Effector memory CD4-positive, alpha-beta T cell (primary cell): ENCODE data around the gene TLX3.

Experiments used
- DNase-seq, 3 donors: peaks; one replicate each; pipeline ENCODE4 v3.0.0-alpha.2; 2020
- H3K27ac ChIP-seq: 2 replicates; pipeline ENCODE4 v1.7.0; 2013; ENCODE audit warnings: mild to moderate bottlenecking, low read length, moderate library complexity; ENCODE audit not compliant: insufficient read depth, poor library complexity, severe bottlenecking
- H3K27me3 ChIP-seq: replicated peaks from 2 replicates; pipeline ENCODE4 v1.7.0; 2013; ENCODE audit warnings: mild to moderate bottlenecking, low read length; ENCODE audit not compliant: insufficient read depth, control insufficient read depth, poor library complexity, severe bottlenecking
- H3K36me3 ChIP-seq: 2 replicates; pipeline ENCODE4 v1.7.0; 2013; ENCODE audit warnings: mild to moderate bottlenecking, low read length, moderate library complexity; ENCODE audit not compliant: control insufficient read depth, insufficient read depth
- H3K4me1 ChIP-seq: 2 replicates; pipeline ENCODE4 v1.7.0; 2013; ENCODE audit warnings: low read length, mild to moderate bottlenecking; ENCODE audit not compliant: control insufficient read depth, insufficient read depth, poor library complexity, severe bottlenecking
- H3K4me3 ChIP-seq: 2 replicates; pipeline ENCODE4 v1.7.0; 2013; ENCODE audit warnings: low read length, low read depth, mild to moderate bottlenecking; ENCODE audit not compliant: insufficient read depth, poor library complexity, severe bottlenecking
- H3K9me3 ChIP-seq: 2 replicates; pipeline ENCODE4 v1.7.0; 2013; ENCODE audit warnings: mild to moderate bottlenecking, low read length, moderate library complexity; ENCODE audit not compliant: control insufficient read depth

The TLX3 gene

DNA sequence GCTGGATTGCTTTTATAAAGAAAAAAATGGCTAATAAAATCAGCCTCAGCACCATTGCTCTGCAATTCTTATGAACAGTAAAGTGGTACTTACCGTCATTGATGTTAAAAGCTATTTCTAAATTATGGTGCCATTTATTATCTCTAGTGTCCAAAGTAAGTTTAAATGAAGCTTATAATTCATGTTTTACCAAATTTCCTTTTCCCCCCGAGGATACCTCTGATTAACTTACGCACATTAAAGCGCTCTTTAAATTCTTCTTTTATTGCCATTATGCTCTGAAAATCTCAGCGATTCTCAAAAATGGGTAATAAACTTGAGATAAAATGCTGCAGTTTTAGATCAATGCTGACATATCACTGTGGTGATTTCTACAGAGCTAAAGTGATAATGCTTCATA lies 13.5 kb downstream of the TLX3 start:
- Histone ChIP-seq H3K4me3 (no peak overlapping the region), H3K4me1 (no peaks in the 10 kb centered on the region), H3K36me3 (no peaks in the 10 kb centered on the region), H3K27ac (no peak overlapping the region), H3K27me3 (peaks cover 20% of the 10 kb centered on the region), H3K9me3 (no peaks in the 10 kb centered on the region)
- DNase-seq = no peak

- Histone ChIP-seq H3K27me3 (peaks cover 15% of the 10 kb centered on the region), H3K4me1 (no peaks in the 10 kb centered on the region), H3K4me3 (no peak overlapping the region), H3K9me3 (no peaks in the 10 kb centered on the region), H3K36me3 (no peaks in the 10 kb centered on the region), H3K27ac (no peak overlapping the region)
- no peak for DNase-seq
These were observed 14.0 kb downstream of the TLX3 start for GRCh38 chr5:171323007-171323406.

GRCh38 chr5:171323806-171324632 lies 15.0 kb downstream of the TLX3 start:
- H3K27ac ChIP-seq = no peak overlapping the region
- no peak overlapping the region for H3K4me3 ChIP-seq
- H3K27me3 ChIP-seq = peaks cover 15% of the 10 kb centered on the region
- H3K4me1 ChIP-seq = no peaks in the 10 kb centered on the region
- no peaks in the 10 kb centered on the region for H3K36me3 ChIP-seq
- H3K9me3 ChIP-seq = no peaks in the 10 kb centered on the region
- DNase-seq = no peak

DNA sequence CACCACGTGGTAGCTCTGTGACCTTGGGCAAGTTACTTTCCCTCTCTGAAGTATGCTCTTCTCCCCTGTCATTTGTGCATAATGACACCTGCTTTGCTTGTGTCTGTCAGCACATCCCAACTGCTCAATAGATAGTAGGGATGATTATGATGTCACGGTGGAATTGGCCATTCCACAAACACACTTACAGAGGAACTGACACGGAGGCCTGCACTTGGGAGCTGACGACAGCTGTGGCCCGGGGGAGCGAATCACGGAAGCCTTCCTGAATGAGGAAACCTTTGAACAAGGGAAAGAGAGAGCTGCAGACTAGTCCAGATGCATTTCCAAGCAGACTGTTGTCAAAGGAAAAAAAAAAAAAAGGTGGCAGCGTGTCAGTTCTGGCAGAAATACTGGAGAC lies 21.0 kb downstream of the TLX3 start:
- no peak overlapping the region for H3K4me3 ChIP-seq
- H3K4me1 ChIP-seq = no peaks in the 10 kb centered on the region
- H3K36me3 ChIP-seq = no peaks in the 10 kb centered on the region
- H3K27me3 ChIP-seq = no peaks in the 10 kb centered on the region
- no peak overlapping the region for H3K27ac ChIP-seq
- no peaks in the 10 kb centered on the region for H3K9me3 ChIP-seq
- no peak for DNase-seq

DNA sequence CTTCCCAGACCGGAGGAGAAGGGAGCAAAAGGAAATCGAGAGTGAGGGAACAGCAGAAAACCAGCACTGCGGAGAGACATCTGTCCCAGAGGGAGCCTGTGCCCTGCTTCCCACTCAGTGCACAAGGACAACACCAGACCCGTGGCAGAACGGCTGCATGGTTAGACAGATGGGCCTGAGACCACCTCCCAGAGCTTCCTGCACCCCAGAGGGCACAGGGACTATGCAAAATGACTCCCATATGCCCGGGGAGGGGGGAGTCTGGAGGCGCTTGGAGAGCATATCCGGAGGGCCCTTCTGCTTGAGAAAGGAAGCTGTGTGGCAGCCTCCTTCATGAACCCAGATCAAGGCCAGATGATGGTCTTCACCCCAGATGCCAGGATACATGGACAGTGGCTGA lies 26.6 kb downstream of the TLX3 start:
- H3K27me3 ChIP-seq = no peaks in the 10 kb centered on the region
- H3K27ac ChIP-seq = no peak overlapping the region
- no peak overlapping the region for H3K4me3 ChIP-seq
- no peaks in the 10 kb centered on the region for H3K9me3 ChIP-seq
- no peaks in the 10 kb centered on the region for H3K4me1 ChIP-seq
- H3K36me3 ChIP-seq = no peaks in the 10 kb centered on the region
- no peak for DNase-seq

DNA sequence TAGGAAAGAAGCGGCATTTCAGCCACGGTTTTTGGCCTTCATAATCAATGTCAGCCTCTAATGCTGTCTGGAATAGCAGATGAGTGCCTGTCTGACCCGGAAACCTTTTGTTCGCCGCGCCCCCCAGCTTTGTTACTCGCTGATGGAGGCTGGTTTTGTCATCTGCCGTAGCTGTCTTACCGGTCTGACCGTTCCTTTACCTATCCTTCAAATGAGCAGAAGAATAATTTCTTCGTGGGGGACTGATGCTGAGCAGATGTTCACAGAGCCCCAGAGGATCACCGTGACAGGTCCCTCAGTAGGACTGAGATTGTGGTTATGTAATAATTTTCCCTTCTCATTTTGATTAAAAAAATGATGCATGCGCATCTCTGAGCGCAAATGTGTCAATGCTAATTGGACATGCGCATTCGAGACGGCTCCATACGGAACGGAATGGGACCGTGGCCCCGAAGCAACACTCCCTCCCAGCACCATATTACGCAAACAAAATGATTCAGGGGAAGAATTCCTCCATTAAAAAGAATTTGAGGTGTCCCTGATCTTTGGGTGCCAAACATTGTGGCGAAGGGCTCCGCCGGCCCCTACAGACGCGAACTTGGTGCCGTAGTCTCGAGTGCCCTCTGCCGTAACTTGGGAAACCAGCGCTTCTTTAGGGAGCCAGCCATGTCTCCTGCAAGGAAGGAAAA lies 27.6 kb downstream of the TLX3 start:
- DNase-seq = no peak
- no peaks in the 10 kb centered on the region for H3K4me1 ChIP-seq
- H3K36me3 ChIP-seq = no peaks in the 10 kb centered on the region
- H3K27ac ChIP-seq = no peak overlapping the region
- H3K27me3 ChIP-seq = no peaks in the 10 kb centered on the region
- H3K4me3 ChIP-seq = peak overlapping the region; percentile 24
- H3K9me3 ChIP-seq = no peaks in the 10 kb centered on the region

- H3K4me3 ChIP-seq = peak overlapping the region; percentile 24
- DNase-seq = no peak
- H3K27me3 ChIP-seq = no peaks in the 10 kb centered on the region
- no peaks in the 10 kb centered on the region for H3K9me3 ChIP-seq
- no peaks in the 10 kb centered on the region for H3K4me1 ChIP-seq
- H3K36me3 ChIP-seq = no peaks in the 10 kb centered on the region
- H3K27ac ChIP-seq = no peak overlapping the region
These were observed 28.1 kb downstream of the TLX3 start for GRCh38 chr5:171337210-171337569.

- no peak overlapping the region for H3K27ac ChIP-seq
- no peak for DNase-seq
- H3K4me1 ChIP-seq = no peaks in the 10 kb centered on the region
- H3K9me3 ChIP-seq = no peaks in the 10 kb centered on the region
- H3K4me3 ChIP-seq = no peak overlapping the region
- no peaks in the 10 kb centered on the region for H3K27me3 ChIP-seq
- no peaks in the 10 kb centered on the region for H3K36me3 ChIP-seq
These were observed 31.0 kb downstream of the TLX3 start for GRCh38 chr5:171340042-171340441.

- Histone ChIP-seq H3K27me3 (no peaks in the 10 kb centered on the region), H3K4me3 (no peak overlapping the region), H3K27ac (no peak overlapping the region), H3K9me3 (no peaks in the 10 kb centered on the region), H3K4me1 (no peaks in the 10 kb centered on the region), H3K36me3 (no peaks in the 10 kb centered on the region)
- DNase-seq = no peak
These were observed 31.4 kb downstream of the TLX3 start for GRCh38 chr5:171340491-171340890.

DNA sequence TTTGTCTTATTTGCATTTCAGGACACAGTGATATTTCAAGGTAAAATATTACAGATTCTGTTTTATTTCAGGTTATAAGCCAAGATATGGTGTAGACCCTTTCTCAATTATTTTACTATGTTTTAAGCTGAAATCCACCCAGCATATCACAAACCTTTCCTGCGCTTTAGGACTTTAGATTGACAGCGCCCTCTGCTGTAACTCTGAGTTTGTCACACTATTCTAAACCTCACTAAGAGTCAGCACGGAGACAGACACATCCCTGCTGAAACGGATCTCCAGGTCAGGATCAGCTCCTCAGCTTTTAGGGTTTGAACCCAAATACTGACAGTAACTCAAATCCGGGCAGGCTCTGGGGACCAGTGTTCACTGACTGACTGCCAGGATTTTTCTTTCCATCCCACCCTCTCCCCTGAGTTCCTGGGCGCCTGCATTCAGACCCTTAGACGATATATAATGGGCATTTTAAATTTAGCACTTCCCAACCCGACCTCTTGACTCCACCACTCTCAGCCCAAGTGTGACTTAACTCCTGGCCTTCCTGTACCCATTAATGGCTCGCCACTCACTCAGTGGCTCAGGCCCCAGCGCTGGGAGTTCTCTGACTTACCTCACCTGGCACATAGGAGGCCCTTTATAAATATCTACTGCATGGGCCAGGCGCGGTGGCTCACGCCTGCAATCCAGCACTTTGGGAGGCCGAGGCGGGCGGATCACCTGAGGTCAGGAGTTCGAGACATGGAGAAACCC lies 33.5 kb downstream of the TLX3 start:
- Histone ChIP-seq H3K27me3 (no peaks in the 10 kb centered on the region), H3K9me3 (no peaks in the 10 kb centered on the region), H3K27ac (no peak overlapping the region), H3K36me3 (no peaks in the 10 kb centered on the region), H3K4me3 (no peak overlapping the region), H3K4me1 (no peaks in the 10 kb centered on the region)
- DNase-seq = peak in 1 of 3 donors; percentile 15
